HepG2 (cell line): ENCODE measurements around the gene TBC1D22A. TPM values are rescaled to one million over a fixed set of nuclear protein-coding genes. Genes with fewer than 3 reads are reported as not detected.
A peak's percentile ranks its signal among the peaks of the same experiment; 100 is the strongest.

Experiments used
- ATAC-seq: fragments of 200-7000 bp; cut with Tn5 transposase; 3 replicates; pipeline ENCODE4 v1.9.1; 2020; ENCODE audit warnings: mild to moderate bottlenecking, moderate library complexity
- BruUV-seq: library from RNA; stranded (reverse); fragments of 400-500 nt; replicated peaks from 2 replicates; lab custom pipeline; 2021; lab: Mats Ljungman, UMichigan
- CTCF ChIA-PET: fragments of 300-600 bp; formaldehyde crosslinking; extraction: SDS; loops from one replicate; lab custom pipeline; 2021; ENCODE audit warnings: low total read pairs, inconsistent platforms, low intra/inter-chr PET ratio; lab: Yijun Ruan, JAX
- POLR2A ChIA-PET: fragments of 350-600 bp; sonication (Branson Sonifier 250); formaldehyde crosslinking; loops from one replicate; lab custom pipeline; 2020; ENCODE audit warnings: antibody characterized with exemption, inconsistent platforms; lab: Yijun Ruan, JAX
- DNase-seq: peaks from one replicate; pipeline ENCODE4 v3.0.0-alpha.2; 2015; ENCODE audit warnings: low spot score
- FAIRE-seq: peaks from 3 replicates; lab custom pipeline; 2011; peaks lifted over from hg19 to GRCh38; lab: Jason Lieb, UNC
- H2AFZ ChIP-seq: one replicate; pipeline ENCODE4 v1.6.1; 2011; ENCODE audit warnings: low read length, inconsistent platforms
- H3K27ac ChIP-seq: fragments of 300-600 bp; 3 replicates; pipeline ENCODE4 v1.8.0; 2011; ENCODE audit warnings: mixed run types, mild to moderate bottlenecking, mixed read lengths, low read length, inconsistent platforms; ENCODE audit not compliant: insufficient read depth; ENCODE audit errors: extremely low read length
- H3K27me3 ChIP-seq, 2 experiments: fragments of 200-600 bp in 1 of 2; 2 replicates in 1 of 2; 3 replicates in 1 of 2; pipeline versions ENCODE4 v1.6.0 to v1.8.0; 2011; ENCODE audit warnings: low read length in 2 of 2, mild to moderate bottlenecking in 2 of 2, moderate library complexity in 2 of 2, inconsistent platforms in 1 of 2; ENCODE audit not compliant: insufficient read depth in 2 of 2, control insufficient read depth in 1 of 2
- H3K36me3 ChIP-seq, 2 experiments: fragments of 200-600 bp in 1 of 2; replicated peaks in 1 of 2; 2 replicates in 1 of 2; 3 replicates in 1 of 2; pipeline versions ENCODE4 v1.5.1 to v1.8.0; 2011; ENCODE audit warnings: low read length in 2 of 2, inconsistent platforms in 1 of 2; ENCODE audit not compliant: insufficient read depth in 2 of 2, control insufficient read depth in 1 of 2
- H3K4me1 ChIP-seq: 2 replicates; pipeline ENCODE4 v1.5.1; 2012; ENCODE audit warnings: low read length, inconsistent platforms; ENCODE audit not compliant: insufficient read depth
- H3K4me2 ChIP-seq: 2 replicates; pipeline ENCODE4 v1.6.0; 2011; ENCODE audit warnings: low read depth, low read length, inconsistent platforms
- H3K4me3 ChIP-seq, 3 experiments: fragments of 200-600 bp in 1 of 3; sonication (generic), shearing (Covaris generic) in 1 of 3; replicated peaks in 1 of 3; 2 replicates each; pipeline ENCODE4 v1.5.1; 2011 to 2016; ENCODE audit warnings: low read length in 3 of 3, inconsistent platforms in 2 of 3, low read depth in 2 of 3, mild to moderate bottlenecking in 2 of 3, control low read depth in 1 of 3, mixed read lengths in 1 of 3; ENCODE audit not compliant: insufficient read depth in 1 of 3
- H3K79me2 ChIP-seq: one replicate; pipeline ENCODE4 v1.6.1; 2011; ENCODE audit warnings: low read length, inconsistent platforms; ENCODE audit not compliant: insufficient read depth
- H3K9ac ChIP-seq: 2 replicates; pipeline ENCODE4 v1.6.0; 2011; ENCODE audit warnings: mild to moderate bottlenecking, low read depth, low read length, inconsistent platforms; ENCODE audit not compliant: insufficient read depth
- H3K9me3 ChIP-seq: 2 replicates; pipeline ENCODE4 v1.5.1; 2012; ENCODE audit warnings: mild to moderate bottlenecking, low read length
- H4K20me1 ChIP-seq: 2 replicates; pipeline ENCODE4 v1.6.0; 2011; ENCODE audit warnings: inconsistent platforms, mild to moderate bottlenecking, low read length, moderate library complexity; ENCODE audit not compliant: insufficient read depth
- AFF4 ChIP-seq: sonication (generic); formaldehyde crosslinking; IDR thresholded peaks from 2 replicates; pipeline ENCODE4 v1.4.0; 2020; ENCODE audit warnings: missing genetic modification reagents
- CREB1 ChIP-seq, 2 experiments: fragments of 450-650 bp in 1 of 2; IDR thresholded peaks; 2 replicates each; pipeline ENCODE4 v1.6.1; 2016 to 2017; ENCODE audit warnings: control low read depth in 1 of 2, mild to moderate bottlenecking in 1 of 2, missing compliant biosample characterization in 1 of 2, missing genetic modification characterization in 1 of 2
- DNMT3B ChIP-seq: conservative IDR thresholded peaks from 2 replicates; pipeline ENCODE4 v1.6.1; 2016; ENCODE audit warnings: missing biosample characterization, control low read depth
- DZIP1 ChIP-seq: sonication (generic); formaldehyde crosslinking; IDR thresholded peaks from 2 replicates; pipeline ENCODE4 v1.5.0; 2020; ENCODE audit warnings: mild to moderate bottlenecking, missing genetic modification reagents
- HNRNPL ChIP-seq: fragments of 200-400 bp; formaldehyde crosslinking; IDR thresholded peaks from 2 replicates; pipeline ENCODE4 v1.6.1; 2017; ENCODE audit warnings: mild to moderate bottlenecking, low read depth, low read length
- JUN ChIP-seq: sonication (generic); formaldehyde crosslinking; IDR thresholded peaks from 2 replicates; pipeline ENCODE4 v1.4.0; 2020; ENCODE audit warnings: mild to moderate bottlenecking, missing genetic modification reagents
- KDM1A ChIP-seq: IDR thresholded peaks from 2 replicates; pipeline ENCODE4 v1.6.1; 2016; ENCODE audit warnings: missing compliant biosample characterization
- MAFF ChIP-seq: IDR thresholded peaks from 2 replicates; pipeline ENCODE4 v1.6.1; 2011; ENCODE audit warnings: low read depth, low read length, improper control_type of control experiment
- MAFK ChIP-seq, 2 experiments: IDR thresholded peaks in 1 of 2; conservative IDR thresholded peaks in 1 of 2; 2 replicates each; pipeline ENCODE4 v1.6.1; 2011; ENCODE audit warnings: improper control_type of control experiment in 2 of 2, low read length in 2 of 2
- MLXIP ChIP-seq: sonication (generic); formaldehyde crosslinking; IDR thresholded peaks from 2 replicates; pipeline ENCODE4 v1.9.0; 2021; ENCODE audit warnings: missing genetic modification reagents, borderline replicate concordance
- NFIB ChIP-seq: sonication (generic); formaldehyde crosslinking; IDR thresholded peaks from 2 replicates; pipeline ENCODE4 v1.9.0; 2021; ENCODE audit warnings: missing genetic modification reagents, mild to moderate bottlenecking, borderline replicate concordance
- NFKBIZ ChIP-seq: IDR thresholded peaks from 2 replicates; pipeline ENCODE4 v1.6.1; 2018; ENCODE audit warnings: missing genetic modification reagents, missing compliant biosample characterization
- PHF21A ChIP-seq: sonication (generic); formaldehyde crosslinking; IDR thresholded peaks from 2 replicates; pipeline ENCODE4 v1.5.0; 2020; ENCODE audit warnings: mild to moderate bottlenecking, missing genetic modification reagents
- SMAD3 ChIP-seq: sonication (generic); formaldehyde crosslinking; IDR thresholded peaks from 2 replicates; pipeline ENCODE4 v1.4.0; 2020; ENCODE audit warnings: missing genetic modification reagents
- ZIK1 ChIP-seq: sonication (generic); formaldehyde crosslinking; IDR thresholded peaks from 2 replicates; pipeline ENCODE4 v1.5.0; 2020; ENCODE audit warnings: mild to moderate bottlenecking, low read depth, missing genetic modification reagents, borderline replicate concordance
- WGBS: methylation state at CpG from one replicate; pipeline ENCODE4 v1.1.6; 2017; ENCODE audit warnings: low lambda C conversion rate; 5-methylcytosine and 5-hydroxymethylcytosine counted together
- in situ Hi-C: cut with HindIII; loops from 2 replicates; pipeline ENCODE4 v1.10.0; 2017; ENCODE audit warnings: low pct_unique_long_range_greater_than_20kb; ENCODE audit not compliant: extremely low pct_ligation_motif_present
- intact Hi-C: fragments of 100-400 bp; cut with micrococcal nuclease; formaldehyde crosslinking; loops from one replicate; pipeline ENCODE4 v1.10.0; 2022; ENCODE audit not compliant: unreplicated experiment
- polyA plus RNA-seq, 8 experiments: library from polyadenylated mRNA; depleted of rRNA in 3 of 8; stranded (reverse) in 7 of 8; unstranded in 1 of 8; fragments of >200 nt; fragmentation: Illumina TruSeq in 4 of 8; extraction: Trizol in 4 of 8; gene quantifications; 2 replicates each; pipeline versions ENCODE4 v1.2.1 to v1.2.3, GENCODE V29; 2011 to 2016; ENCODE audit warnings: low read depth in 4 of 8, missing spikeins in 1 of 8, mixed read lengths in 1 of 8; ENCODE audit not compliant: insufficient read depth in 1 of 8
- total RNA-seq, 5 experiments: library from RNA; depleted of rRNA; stranded (reverse); fragments of >200 nt; fragmentation: Illumina TruSeq; extraction: Trizol; gene quantifications; 2 replicates each; pipeline ENCODE4 v1.2.3, GENCODE V29; 2016; ENCODE audit warnings: low read depth in 1 of 5

Gene TBC1D22A
- total and polyA plus RNA-seq, 2 of the 13 experiments (the other 11 are each of a cell fraction or from before 2014, with no cell fraction given) = 17.3 to 18.0 TPM

- TF ChIP-seq MLXIP (CRISPR knock-in tag) = no peak
- TF ChIP-seq NFIB (CRISPR knock-in tag) = no peak
- TF ChIP-seq DZIP1 = no peak
These were observed 15.1 kb downstream of the TBC1D22A start (continued) for GRCh38 chr22:46777609-46777970.

- no peaks in the 10 kb centered on the region for H3K9me3 ChIP-seq
- DNase-seq (no peak), ATAC-seq (no peak), FAIRE-seq (no peak)
- CTCF ChIA-PET = no interaction called here
- POLR2A ChIA-PET = no interaction called here
- H3K9ac ChIP-seq = no peak overlapping the region
- peaks cover 95% of the 10 kb centered on the region for H3K79me2 ChIP-seq
- peaks cover 4 to 11% of the 10 kb centered on the region in 2 experiments; a peak in 3 of 5 replicates for H3K36me3 ChIP-seq
- peaks cover 32% of the 10 kb centered on the region for H3K4me1 ChIP-seq
- WGBS = 99% methylated on average over 4 of the region's 4 CpGs
- intact Hi-C loops = loop anchor here (5.0 kb wide), 1 partner anchor 382 kb away; no protein-coding TSS in a partner anchor
- BruUV-seq = no TSS peak
- in situ Hi-C loops = no loop called here
- no peak overlapping the region for H3K4me2 ChIP-seq
- H3K4me3 ChIP-seq = no peak overlapping the region
- peaks cover 17% of the 10 kb centered on the region; the same call in 1 of the 2 replicates for H4K20me1 ChIP-seq
- H2AFZ ChIP-seq = no peak overlapping the region
- no peak overlapping the region for H3K27ac ChIP-seq
- H3K27me3 ChIP-seq = no peaks in the 10 kb centered on the region
- no peak for TF ChIP-seq ZIK1 (CRISPR knock-in tag)
- no peak for TF ChIP-seq KDM1A (CRISPR knock-in tag)
- no peak for TF ChIP-seq JUN (CRISPR knock-in tag)
- TF ChIP-seq HNRNPL = no peak
- no peak for TF ChIP-seq SMAD3
- peak; percentile 62 to 85; a peak in 3 of 4 replicates for TF ChIP-seq MAFK (conservative IDR thresholded peaks at IDR 0.05 in 1 of 2, IDR thresholded peaks at IDR 0.05 in 1 of 2; ENCODE audit: low read length in 2 of 2)
- no peak for TF ChIP-seq DNMT3B
- TF ChIP-seq PHF21A (CRISPR knock-in tag) = no peak
- TF ChIP-seq MAFF = peak; percentile 66
- no peak for TF ChIP-seq AFF4 (CRISPR knock-in tag)
- TF ChIP-seq CREB1 (IDR thresholded peaks at IDR 0.05) = peak; percentile 50
- no peak for TF ChIP-seq CREB1 (CRISPR knock-in tag; IDR thresholded peaks at IDR 0.05)
- TF ChIP-seq NFKBIZ (CRISPR knock-in tag) = no peak
These were observed 16.6 kb downstream of the TBC1D22A start for GRCh38 chr22:46779023-46779422.
